Hepatic stellate cell (primary cell): Measurements from ENCODE around the gene IGSF6.
"Not testable (repeated sequence)": the region's sequence is repeated elsewhere in the genome, so short reads cannot be mapped to it uniquely, and the experiment has no call there.

Source experiments
- DNase-seq: peaks from one replicate; pipeline ENCODE4 v3.0.0; 2011; ENCODE audit warnings: low spot score

IGSF6 gene

DNA sequence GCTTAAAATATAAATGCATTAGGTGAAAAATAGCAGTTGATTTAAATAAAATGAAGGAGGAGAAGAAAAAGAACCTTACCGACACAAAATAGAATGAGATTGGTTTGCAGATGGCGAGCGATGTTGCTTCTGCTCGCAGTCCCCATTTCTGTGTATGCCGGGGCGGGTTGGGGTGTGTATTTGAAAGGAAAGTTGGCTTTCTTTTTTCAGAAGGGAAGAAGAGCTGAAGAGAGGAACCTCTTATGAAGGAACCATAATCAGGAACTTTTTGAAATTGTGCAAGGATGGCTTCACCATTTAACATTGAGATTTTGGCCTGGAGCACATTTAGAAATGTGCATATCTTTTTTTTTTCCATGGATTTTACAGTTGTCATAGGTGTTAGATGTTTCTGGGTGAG is at the start of gene IGSF6:
IGSF6 (minus strand) TSS at position 156 of the 400 bp plus-strand sequence; CDS start at position 146, 10 bp downstream.
- no peak for DNase-seq

- no peak for DNase-seq
Observed at GRCh38 chr16:21701271-21701670, 48.9 kb upstream of the IGSF6 start.

DNA sequence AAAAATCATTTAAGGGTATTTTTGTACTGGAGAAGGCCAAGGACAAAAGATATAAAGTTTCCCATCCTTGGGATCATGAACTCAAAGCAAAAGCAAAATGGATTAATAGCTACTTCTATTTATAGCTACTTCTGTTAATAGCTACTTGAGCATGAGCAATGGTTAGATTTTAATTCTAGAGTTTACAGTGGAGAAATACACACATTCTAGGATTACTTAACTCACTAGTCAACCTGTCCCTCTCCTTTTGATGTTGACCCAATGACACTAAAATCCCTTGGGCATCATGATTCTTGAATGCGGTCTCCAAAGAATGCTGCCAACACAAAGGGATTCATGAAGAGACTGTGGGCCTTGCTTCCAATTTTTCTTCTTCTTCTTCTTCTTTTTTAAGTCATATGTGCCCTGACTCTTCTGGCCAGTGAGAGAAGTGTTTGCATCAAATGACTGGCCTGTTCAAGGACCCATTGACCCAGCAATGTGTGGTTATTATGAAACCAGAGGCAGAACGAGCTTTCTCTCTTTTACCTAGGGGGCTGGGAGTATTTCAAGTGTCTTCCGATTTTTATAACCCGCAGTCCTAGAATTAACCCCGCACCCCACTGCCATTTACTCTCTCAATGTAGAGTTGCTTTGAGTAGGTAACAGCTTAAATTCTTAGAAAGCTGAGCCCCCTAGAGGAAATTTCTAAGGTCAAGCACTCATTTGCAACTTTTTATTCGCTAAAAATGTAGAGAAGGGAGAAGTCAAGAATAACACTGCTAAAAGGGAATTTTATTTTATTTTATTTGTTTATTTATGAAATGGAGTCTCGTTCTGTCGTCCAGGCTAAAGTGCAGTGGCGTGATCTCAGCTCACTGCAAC is 46.0 kb upstream of the IGSF6 start:
- no peak for DNase-seq

DNA sequence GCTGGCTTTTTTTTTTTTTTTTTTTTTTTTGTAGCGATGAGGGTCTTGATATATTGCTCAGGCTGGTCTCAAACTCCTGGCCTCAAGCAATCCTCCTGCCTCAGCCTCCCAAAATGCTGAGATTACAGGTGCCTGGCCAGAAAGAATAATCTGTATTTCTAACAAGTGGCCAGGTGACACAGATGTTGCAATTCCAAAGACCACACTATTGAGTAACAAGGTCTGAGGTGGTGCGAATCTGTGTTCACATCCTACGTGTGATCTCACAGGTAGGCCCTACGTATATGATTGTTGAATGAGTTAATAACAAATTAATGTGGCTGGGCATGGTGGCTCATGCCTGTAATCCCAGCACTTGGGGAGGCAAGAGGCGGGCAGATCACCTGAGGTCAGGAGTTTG is 44.6 kb upstream of the IGSF6 start:
- DNase-seq = no peak

DNA sequence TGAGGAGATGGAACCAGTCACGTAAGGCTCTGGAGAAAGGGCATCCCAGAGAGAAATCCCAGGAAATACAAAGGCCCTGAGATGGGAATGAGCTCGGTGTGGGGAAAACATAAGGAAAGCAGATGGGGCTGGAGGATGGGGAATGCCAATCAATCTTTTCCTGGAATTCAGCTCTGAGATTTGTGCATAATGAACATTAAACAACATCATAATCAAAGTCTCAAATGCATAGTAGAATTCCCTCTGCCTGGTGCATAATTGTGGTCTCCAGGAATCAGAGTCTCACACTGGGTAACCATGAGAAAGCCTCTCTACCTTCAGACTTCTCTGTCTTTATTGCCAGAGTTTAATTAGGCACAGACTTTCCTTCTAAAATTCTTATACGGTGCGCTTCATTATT is 42.2 kb upstream of the IGSF6 start:
- DNase-seq = no peak

DNA sequence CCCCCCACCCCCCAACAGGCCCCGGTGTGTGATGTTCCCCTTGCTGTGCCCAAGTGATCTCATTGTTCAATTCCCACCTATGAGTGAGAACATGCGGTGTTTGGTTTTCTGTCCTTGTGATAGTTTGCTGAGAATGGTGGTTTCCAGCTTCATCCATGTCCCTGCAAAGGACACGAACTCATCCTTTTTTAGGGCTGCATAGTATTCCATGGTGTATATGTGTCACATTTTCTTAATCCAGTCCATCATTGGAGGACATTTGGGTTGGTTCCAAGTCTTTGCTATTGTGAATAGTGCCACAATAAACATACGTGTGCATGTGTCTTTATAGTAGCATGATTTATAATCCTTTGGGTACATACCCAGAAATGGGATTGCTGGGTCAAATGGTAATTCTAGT is 38.6 kb upstream of the IGSF6 start:
- not testable (repeated sequence) for DNase-seq

GRCh38 chr16:21689107-21689506 is 36.7 kb upstream of the IGSF6 start:
- DNase-seq = no peak

DNA sequence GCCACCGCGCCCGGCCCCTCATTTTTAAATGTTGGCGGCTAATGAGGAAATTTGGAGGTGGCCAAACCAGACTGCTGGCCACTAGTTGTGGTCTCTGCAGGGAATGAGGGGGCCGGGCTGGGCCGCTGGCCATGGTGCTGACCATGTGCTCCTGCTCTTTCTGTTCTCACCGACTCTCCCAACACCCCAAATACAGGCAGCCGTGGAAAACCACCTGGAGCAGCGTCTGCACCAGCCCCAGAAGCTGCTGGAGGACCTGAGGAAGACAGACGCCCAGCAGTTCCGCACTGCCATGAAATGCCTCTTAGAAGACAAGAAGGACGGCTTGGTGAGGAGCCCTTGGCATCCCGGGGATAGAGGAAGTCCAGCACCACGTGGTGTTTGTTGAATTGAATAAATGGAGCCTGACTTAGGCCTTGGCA is 32.6 kb upstream of the IGSF6 start:
- no peak for DNase-seq

GRCh38 chr16:21684199-21684598 is 31.8 kb upstream of the IGSF6 start:
- no peak for DNase-seq

GRCh38 chr16:21683184-21683583 is 30.8 kb upstream of the IGSF6 start:
- DNase-seq = no peak

GRCh38 chr16:21680714-21681113 is 28.3 kb upstream of the IGSF6 start:
- not testable (repeated sequence) for DNase-seq

GRCh38 chr16:21674456-21674855 is 22.0 kb upstream of the IGSF6 start:
- DNase-seq = not testable (repeated sequence)

DNA sequence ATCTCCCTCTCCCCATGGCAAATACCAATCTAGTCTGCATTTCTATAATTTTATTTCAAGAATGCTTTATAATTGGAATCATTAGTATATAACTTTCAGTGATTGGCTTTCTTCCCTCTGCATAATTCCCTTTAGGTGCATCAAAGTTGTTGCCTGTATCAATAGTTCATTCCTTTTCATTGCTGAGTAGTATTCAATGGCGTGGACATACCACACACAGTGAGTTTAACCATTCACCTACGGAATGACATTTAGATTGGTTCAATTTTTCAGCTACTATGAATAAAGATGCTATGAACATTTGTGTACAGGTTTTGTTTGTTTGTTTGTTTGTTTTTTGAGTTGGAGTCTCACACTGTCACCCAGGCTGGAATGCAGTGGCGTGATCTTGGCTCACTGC is 21.1 kb upstream of the IGSF6 start:
- no peak for DNase-seq

GRCh38 chr16:21667575-21667974 is 15.2 kb upstream of the IGSF6 start:
- DNase-seq = no peak

DNA sequence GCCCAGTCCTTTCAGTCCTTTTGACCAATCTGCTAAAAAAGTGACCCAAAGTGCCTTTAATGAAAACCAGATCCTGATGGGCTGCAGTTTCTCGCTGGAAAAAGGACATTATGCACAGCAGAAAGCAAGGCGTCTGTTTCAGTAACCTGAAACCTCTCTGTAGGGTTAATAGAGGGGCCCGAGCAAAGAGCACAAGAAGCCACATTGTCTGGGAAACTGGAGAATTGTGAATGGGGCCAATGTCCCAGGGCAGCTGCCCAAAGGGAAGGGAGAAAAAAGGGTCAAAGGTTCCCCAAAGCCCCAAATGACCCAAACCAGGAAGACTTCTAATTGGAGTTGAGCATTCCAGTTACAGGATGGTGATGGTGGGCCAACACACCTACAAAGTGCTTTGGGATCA is 14.4 kb upstream of the IGSF6 start:
- DNase-seq = no peak

DNA sequence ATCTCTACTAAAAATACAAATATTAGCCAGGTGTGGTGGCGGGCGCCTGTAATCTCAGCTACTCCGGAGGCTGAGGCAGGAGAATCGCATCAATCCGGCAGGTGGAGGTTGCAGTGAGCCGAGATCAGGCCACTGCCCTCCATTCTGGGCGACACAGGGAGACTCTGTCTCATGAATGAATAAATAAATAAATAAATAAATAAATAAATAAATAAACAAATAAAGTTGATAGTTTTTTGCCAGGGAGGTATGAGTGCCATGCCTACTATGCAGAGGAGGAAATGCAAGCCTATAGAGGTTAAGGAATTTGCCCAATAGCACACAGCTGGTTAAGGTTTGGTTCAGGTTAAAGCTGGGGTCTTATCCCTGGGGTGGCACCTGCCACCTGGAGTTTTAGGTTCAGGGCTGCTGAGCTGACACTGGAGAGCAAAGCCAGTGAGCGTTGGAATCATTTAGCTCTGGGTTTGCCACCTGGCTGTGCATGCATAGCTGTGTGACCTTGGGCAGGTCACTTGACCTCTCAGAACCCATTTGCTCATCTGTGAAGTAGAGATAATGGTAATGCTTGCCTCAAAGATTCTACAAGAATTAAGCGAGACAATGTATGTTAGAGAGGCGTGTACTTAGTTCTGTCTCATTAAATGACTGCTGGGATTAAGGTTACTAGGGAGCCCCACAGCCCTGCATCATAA is 12.5 kb upstream of the IGSF6 start:
- no peak for DNase-seq

DNA sequence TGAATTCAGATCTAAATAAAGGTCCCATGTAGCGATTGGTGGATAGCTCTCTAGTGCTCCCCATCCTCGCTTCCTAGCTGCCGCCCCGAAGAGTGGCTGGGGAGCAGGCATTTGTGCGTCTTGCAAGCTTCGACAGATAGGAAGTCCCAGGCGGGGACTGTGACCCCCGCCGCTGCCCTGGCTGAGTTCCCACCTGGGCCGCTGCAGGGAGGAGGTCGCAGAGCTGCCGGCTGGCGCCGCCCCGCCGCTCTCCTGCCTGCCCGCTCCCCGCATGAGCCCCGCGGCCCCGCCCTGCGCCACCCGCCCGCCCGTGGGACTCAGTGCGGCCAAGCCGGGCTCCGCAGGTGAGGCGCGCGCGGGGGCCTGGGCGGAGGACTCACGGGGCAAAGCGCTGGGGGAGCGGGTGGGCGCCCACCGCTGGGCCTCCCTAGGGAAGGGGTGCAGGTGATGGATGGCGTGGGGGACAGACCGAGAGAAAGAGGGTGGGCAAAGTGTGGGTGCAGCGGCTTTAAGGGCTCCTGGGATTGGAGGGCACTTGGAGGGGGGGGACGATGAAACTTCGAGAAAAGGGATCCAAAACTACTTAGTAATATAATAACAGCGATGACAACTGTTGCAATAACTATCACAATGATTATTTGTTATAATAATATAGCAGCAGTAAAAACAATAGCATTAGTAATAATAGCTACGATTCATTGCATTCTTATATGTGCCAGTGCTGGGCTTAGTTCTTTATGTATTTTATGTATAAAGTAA is 11.7 kb upstream of the IGSF6 start, which contains the start of gene OTOA:
OTOA (plus strand) TSS at position 80 of the 759 bp plus-strand sequence. CDS start 14,547 bp downstream, outside the sequence.
- DNase-seq = peak; percentile 15

- no peak for DNase-seq
Observed at GRCh38 chr16:21659124-21659523, 6.7 kb upstream of the IGSF6 start.

DNA sequence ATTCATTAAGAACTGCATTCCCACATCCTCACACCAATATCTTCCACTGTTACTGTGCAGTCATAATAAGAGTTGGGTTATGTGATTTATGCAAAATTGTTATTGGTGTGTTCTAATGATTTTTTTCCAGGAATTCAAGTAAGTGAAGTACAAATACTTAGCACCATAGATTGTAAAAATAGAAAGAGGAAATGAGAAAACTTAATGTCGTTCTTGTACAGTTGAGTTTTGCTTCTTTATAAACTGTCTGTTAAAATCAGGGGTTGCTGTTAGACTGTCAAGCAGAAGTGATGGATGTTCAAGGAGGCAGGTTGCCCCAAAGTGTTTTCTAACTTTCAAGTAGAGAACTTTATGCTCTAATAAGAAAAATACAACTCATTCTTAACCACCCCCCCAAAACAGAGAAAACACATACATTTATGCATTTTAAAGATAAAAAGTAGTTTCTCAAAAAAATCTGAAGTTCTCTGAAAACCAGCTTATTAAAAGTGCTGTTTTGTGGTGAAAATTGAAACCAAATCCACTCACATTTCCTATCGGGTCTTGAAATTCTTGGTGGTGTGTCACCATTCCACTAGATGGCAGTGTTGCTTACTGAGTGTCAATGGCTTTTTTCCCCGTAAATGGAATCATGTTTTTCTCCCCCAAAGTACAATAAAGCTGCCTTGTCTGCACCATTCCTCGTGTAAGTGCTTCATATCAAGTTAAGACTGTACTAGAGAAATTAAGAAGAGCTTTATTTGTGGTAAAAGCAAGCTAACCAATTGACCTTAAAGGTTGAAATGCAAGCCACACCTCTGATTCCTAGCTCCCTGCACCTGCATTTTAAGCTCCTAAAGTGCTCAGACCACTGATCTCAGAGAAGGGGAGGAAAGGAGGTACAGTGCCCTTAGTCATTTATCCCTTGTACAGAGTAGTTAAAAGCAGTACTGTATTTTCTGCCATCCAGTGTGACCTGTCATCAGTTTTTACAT is 4.7 kb upstream of the IGSF6 start:
- peak; percentile 71 for DNase-seq

- DNase-seq = no peak
Observed at GRCh38 chr16:21654881-21655280, 2.5 kb upstream of the IGSF6 start.

DNA sequence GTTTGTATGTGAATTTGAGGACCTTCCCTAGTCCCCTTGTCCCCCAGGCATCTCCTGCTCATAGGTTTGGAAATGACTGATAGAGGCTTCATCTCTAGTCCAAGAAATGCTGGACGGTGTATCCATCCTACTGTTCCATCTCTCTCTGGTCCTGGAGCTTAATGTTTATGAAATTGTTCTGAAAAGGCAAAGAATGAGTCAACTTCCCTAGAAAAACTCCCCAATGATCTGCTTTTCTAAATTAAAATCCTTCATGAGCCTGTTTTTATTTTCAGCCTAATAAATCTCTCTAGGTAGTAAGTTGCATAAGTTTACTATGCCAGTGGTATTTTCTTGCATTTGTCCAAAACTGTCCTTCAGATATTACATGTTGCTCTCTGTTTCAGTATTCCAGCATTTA is 2.1 kb upstream of the IGSF6 start:
- no peak for DNase-seq
